HS-5 (cell line): ENCODE measurements around the gene MYB.

Experiments
- DNase-seq: peaks from one replicate; pipeline ENCODE4 v3.0.0-alpha.2; 2012; ENCODE audit warnings: low read depth

Gene MYB

GRCh38 chr6:135251498-135252441 lies 70.7 kb downstream of the MYB start:
- DNase-seq: peak; percentile 37

GRCh38 chr6:135254471-135254870 lies 73.4 kb downstream of the MYB start:
- DNase-seq: no peak

- DNase-seq: no peak
Observed at GRCh38 chr6:135256866-135257265, 75.8 kb downstream of the MYB start.

GRCh38 chr6:135257631-135258405 lies 76.7 kb downstream of the MYB start:
- DNase-seq: no peak

- DNase-seq: no peak
Observed at GRCh38 chr6:135258970-135259369, 77.9 kb downstream of the MYB start.

GRCh38 chr6:135260612-135261011 lies 79.5 kb downstream of the MYB start:
- no peak for DNase-seq

- DNase-seq: no peak
Observed at GRCh38 chr6:135261872-135262725, 81.0 kb downstream of the MYB start.

GRCh38 chr6:135265278-135265677 lies 84.2 kb downstream of the MYB start:
- DNase-seq: no peak

- no peak for DNase-seq
Observed at GRCh38 chr6:135266675-135267074, 85.6 kb downstream of the MYB start.

- DNase-seq: no peak
Observed at GRCh38 chr6:135267085-135267484, 86.0 kb downstream of the MYB start.

GRCh38 chr6:135268263-135268662 lies 87.2 kb downstream of the MYB start:
- no peak for DNase-seq

GRCh38 chr6:135268740-135269139 lies 87.6 kb downstream of the MYB start:
- DNase-seq: no peak
